HG02759 (cell line): ENCODE data around the gene INSRR.

Experiments used
- ATAC-seq: cut with Tn5 transposase; IDR thresholded peaks from one replicate; pipeline ENCODE4 v1.9.1; 2021; ENCODE audit warnings: mild to moderate bottlenecking, moderate library complexity; ENCODE audit not compliant: unreplicated experiment

INSRR gene

DNA sequence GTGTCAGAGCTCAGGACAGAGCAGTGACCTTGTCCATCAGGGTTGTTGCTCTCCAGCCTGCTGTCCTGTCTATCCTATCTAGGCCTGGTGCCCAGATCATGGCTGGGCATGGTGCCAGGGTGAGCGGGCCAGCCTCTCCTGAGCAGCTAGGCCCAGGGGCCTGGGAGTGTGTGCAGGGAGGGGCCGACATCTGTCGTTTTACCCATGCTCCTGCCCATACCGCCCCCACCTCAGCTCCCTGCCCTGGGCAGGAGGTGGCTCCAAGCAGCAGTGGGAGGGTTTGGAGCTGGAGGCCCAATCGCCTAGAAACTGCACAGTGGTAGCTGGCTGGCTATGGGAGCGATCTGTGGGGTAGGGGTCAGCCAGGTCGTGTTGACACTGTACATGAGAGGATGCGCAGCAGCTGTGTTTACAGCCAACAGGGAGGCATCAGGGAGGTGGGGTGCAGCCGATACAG, 6.5 kb downstream of the INSRR start:
- ATAC-seq = no peak

DNA sequence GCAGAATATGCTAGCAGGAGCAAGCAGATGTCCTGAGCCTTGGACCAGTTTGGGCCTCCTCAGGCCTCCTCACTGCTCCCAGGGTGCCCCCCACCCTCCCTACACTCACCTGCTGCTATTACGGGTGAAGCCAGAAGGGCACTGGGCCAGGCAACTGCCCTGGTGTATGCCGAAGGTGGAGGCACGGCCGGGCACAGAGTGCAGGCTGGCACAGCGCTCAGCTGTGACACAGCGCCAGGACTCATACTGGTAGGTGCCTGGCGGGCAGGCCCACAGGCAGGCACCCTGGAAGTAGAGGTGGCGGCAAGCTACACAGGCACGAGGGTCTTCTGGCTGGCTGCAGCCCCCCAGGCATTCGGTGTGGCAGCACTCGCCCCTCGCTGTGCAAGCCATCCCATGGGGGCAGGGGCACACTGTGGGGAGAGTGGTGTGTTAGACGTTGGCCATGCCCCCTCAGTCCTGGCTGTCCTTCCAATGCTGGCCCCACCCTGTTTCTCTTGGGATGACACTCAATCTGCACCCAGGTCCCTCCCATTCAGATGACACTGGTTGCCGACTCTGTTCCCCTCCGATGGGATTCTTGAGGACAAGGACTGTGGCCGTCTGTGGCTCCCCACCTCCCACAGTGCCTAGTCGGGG, 7.0 kb downstream of the INSRR start:
- ATAC-seq = no peak

- no peak for ATAC-seq
Measured at GRCh38 chr1:156849151-156849496, 9.8 kb downstream of the INSRR start.

DNA sequence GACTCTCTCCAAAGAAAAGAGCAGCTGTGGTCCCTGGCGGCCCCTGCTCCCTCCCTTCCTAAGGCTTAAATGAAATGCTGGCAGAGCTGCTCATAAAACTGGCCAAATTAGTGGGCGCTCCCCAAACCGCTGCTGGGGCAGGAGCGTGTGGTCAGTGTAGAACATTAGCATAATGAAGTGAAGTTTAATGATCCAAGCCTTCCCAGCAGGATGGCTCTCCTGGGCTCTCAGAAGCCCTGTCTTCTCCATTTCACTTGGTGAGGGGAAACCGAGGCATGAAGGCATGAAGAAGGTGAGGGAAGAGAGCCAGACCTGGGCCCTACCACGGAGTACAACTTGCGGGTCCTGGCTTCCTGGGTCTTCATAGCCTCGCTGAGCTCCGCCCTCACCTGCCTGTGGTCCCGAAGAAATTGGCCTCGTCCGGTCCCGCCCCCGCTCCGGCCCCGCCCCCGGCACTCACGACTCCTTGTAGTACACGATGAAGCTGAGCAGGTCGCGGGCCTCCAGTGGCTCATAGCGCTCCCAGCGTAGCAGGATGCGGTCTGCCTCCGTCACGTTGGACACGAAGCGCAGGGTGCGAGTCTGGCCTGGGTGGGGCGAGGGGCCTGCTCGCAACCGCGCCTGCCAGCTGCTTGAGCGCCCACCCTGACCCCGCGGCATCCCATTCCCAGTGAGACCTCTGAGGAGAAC, 10.3 kb downstream of the INSRR start:
- ATAC-seq = no peak

DNA sequence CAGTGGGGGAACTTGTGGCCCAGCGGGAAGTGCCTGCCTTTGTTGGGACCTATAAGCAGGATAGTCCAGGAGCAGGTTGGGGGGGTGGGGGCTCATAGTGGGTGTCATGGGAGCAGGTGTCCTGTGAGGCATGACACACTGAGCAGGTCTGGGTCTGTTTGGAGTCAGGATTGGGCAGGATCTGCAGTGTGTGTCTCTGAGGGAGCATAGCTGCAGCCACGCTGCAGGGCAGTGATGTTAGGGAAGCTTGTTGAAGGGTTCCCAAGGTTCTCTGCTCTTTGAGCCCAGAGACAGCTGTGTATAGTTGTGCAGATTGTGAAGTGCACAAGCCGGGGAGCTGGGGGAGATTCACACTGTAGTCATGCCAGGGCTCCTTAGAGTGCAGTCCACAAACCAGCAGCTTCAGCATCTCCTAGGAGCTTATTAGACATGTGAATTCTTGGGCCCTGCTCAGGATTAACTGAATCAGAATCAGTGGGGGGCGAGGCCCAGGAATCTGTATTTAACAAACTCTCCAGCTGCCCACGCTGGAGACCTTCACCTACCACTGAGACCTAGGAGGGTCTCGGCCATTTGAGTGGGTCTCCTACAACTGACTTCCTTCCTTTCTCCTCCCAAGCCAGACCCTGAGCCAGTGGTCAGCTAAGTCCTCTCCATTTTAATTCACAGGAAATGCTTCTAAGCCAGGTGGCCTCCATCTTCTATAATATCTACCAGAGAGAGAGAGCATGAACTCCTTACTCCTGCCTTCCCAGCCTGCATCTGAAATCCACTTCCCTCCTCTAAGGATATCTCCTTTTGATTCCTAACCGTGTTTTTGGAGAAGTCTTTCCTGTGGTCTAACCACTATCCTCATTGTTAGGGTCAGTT, 11.1 kb downstream of the INSRR start:
- no peak for ATAC-seq

DNA sequence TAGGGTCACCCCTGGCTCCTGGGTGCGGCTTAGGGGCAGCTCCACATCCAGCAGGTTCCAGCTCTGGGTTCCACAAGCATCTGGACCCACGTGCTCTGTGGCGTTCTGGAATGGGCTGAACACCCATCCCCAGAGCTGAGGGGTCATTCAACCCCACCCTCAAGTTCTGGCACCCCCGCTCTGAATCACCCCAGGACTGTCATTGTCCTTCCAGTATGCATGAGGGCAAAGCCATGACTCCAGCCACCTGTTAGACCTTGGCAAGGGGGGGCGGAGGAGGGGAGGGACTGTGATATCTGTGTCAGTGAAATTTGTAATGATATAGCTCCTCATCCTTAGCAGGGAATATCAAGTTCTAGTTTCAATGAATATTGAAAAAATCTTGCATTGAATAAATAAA, 12.3 kb downstream of the INSRR start:
- no peak for ATAC-seq

DNA sequence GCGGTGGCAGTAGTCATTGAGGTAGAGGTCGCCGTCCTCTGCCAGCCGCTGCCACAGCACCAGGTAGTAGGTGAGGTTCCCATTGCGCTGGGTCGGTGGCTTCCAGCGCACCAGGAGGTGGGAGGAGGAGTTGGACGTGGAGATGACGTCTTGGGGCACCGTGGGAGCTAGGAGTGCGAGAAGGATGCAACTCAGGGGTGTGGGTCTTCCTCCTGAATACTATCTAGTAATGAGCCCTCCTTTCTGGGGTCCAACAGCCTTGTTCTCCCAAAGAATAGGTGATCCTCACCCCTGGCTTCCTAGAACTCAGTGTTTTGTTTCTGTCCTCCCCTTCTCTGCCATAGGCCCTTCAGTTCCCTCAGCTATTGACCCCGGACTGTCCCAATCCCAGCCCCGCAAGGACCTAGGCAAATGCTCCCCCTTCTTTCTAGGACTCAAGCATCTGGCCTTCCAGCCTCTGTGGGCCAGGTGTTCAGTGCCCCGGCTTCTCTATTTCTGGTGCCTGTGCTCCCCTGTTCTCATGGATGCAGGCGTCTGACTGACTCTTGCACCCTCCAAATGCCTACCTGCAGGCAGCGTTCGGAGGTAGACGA, 12.9 kb downstream of the INSRR start:
- ATAC-seq = no peak

GRCh38 chr1:156845055-156845952, 13.6 kb downstream of the INSRR start:
- ATAC-seq = no peak

DNA sequence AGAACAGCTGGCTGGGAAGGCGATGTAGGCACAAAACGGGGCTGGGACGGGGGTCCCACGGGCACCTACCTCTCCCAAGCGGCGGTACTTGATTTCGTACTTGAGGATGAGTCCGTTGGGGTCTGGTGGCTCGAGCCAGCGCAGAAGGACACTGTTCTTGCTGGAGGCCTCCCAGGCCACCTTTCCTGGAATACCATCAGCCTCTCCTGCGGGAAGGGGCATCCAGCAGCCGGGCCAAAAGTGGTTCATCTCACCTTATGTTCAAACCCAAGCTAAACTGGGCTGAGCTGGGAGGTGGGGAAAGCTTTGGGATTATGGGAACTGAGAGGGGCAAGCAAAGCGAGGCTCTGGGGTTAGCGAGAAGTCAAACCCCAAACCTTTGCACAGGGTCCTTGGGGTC, 14.3 kb downstream of the INSRR start:
- ATAC-seq = no peak

DNA sequence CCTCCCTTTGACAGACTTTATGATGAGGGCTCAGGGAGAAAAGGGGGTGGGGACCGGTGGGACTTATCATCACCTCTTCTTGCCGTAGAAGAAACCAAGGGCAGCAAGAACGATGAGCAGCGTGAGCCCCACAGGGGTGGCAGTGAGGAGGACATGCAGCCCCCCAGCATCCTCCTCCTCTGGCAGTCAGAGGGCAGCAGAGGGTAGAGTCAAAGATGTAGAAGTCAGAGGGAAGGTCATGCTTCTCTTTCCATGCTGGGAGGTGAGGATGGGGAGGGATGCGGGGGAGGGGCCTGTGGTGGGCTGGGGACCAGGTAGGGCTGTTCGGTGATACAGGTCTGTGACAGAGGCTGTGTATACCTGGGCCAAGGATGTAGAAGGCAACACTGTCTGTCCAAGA, 14.8 kb downstream of the INSRR start:
- ATAC-seq = no peak

DNA sequence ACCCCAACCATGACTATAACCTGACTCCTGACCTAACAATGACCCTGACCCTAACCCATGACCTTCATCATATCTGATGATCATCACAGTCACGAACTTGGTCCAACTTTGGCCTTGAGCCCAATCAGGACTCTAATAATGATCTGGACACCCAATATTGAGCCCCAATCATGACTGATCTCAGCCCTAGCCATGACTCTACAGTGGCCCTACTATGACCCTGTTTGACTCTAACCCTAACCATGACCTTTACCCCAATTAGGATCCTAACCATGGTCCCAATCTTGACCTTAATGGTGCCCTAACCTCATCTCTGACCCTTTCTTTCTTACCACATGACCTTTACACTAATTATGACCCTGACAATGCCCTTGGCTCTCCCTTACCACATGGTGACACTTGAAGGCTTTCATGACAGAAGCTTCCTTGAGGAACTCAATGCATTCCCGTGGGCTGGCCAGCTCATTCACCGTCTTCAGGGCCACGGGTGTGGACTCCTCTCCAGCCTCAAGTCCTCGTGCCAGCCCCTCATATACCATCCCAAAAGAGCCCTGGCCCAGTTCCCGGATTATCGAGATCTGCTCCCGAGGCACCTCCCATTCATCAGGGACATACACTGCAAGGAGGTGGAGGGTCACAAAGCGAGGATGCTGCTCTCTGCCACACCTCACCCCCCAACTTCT, 16.2 kb downstream of the INSRR start:
- no peak for ATAC-seq

GRCh38 chr1:156841295-156841855, 17.5 kb downstream of the INSRR start:
- ATAC-seq = no peak

GRCh38 chr1:156840898-156841279, 18.0 kb downstream of the INSRR start:
- ATAC-seq = no peak

DNA sequence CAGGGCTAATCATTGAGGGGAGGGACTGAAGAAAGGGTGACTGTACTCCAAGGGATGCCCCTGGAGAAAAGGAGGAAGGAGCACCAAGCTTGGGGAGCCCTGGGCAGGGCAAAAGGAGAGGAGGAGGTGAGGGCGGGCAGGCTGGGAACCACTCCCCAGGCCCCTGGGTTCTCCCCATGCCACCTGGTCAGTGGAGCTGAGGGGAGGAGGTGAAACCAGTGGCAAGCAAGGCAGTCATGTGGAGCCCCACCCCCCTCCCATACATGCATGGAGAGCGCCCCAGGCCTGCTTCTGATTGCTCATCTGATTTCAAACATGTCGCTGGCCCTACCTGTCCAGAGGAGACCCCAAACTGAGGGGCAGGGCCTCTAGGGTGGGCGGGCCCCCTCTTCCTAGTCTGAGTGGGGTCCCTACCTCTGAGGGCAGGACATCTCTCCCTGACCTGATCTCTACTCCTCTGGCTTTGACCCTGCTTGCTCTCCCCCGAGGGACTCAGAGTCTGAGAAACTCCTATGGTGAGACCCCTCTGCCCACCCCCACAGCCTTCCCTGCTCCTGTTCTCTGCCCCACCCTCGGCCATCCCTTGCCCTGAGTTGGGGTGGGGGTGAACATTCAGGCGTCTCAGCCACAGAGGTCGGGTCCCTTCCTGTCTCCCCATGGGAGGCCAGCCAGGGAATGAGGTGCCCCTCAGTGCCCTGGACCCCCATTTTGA, 18.6 kb downstream of the INSRR start:
- no peak for ATAC-seq

- no peak for ATAC-seq
Measured at GRCh38 chr1:156839426-156840109, 19.3 kb downstream of the INSRR start.

- no peak for ATAC-seq
Measured at GRCh38 chr1:156838972-156839371, 19.9 kb downstream of the INSRR start.

DNA sequence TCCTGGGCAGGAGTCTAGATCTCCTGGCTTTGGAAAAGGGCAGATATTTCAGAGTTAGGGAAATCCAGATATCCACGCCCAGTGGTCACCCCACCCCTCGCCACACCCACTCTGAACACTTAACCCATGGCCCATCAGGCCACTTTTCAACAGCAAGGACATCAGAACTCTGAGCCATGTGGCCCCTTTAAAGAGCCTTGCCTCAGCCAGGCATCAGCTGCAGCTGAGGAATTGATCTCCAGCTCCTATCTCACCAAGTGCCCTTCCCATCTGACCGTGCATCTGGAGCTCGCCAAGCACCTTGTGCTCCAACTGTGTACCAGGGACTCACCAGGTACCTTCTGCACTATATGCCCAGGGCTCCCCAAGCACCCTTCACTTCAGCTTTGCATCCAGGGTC, 22.0 kb downstream of the INSRR start:
- ATAC-seq = no peak

GRCh38 chr1:156836041-156836654, 22.8 kb downstream of the INSRR start:
- ATAC-seq = peak; percentile 77
